Measurements from ENCODE around the gene SNRPA.

- TF ChIP-seq POLR2A (IDR thresholded peaks at IDR 0.05; ENCODE audit: low read depth, low read length) = no peak
- no peak for TF ChIP-seq ELK1 (IDR thresholded peaks at IDR 0.05; ENCODE audit: borderline replicate concordance, low read depth, low read length)
- TF ChIP-seq CTCF (conservative IDR thresholded peaks at IDR 0.05; ENCODE audit: low read depth, low read length) = no peak
- no peak for TF ChIP-seq USF2 (IDR thresholded peaks at IDR 0.05; ENCODE audit: low read depth, low read length)
- TF ChIP-seq RAD21 (IDR thresholded peaks at IDR 0.05; ENCODE audit: low read length) = no peak
- TF ChIP-seq MAZ (IDR thresholded peaks at IDR 0.05; ENCODE audit: borderline replicate concordance, low read depth, low read length) = no peak
- no peak for TF ChIP-seq SMC3 (IDR thresholded peaks at IDR 0.05; ENCODE audit: low read depth, low read length)
- no peak for TF ChIP-seq RFX5 (IDR thresholded peaks at IDR 0.05; ENCODE audit: low read depth, low read length)
- TF ChIP-seq RCOR1 (IDR thresholded peaks at IDR 0.05; ENCODE audit: insufficient replicate concordance, low read length) = no peak
- no peak for TF ChIP-seq CEBPB (IDR thresholded peaks at IDR 0.05; ENCODE audit: low read depth, low read length)
Measured at GRCh38 chr19:40752257-40752781, 1.3 kb downstream of the SNRPA start.
